Measurements from ENCODE around the gene ATXN10.

The ATXN10 gene

DNA sequence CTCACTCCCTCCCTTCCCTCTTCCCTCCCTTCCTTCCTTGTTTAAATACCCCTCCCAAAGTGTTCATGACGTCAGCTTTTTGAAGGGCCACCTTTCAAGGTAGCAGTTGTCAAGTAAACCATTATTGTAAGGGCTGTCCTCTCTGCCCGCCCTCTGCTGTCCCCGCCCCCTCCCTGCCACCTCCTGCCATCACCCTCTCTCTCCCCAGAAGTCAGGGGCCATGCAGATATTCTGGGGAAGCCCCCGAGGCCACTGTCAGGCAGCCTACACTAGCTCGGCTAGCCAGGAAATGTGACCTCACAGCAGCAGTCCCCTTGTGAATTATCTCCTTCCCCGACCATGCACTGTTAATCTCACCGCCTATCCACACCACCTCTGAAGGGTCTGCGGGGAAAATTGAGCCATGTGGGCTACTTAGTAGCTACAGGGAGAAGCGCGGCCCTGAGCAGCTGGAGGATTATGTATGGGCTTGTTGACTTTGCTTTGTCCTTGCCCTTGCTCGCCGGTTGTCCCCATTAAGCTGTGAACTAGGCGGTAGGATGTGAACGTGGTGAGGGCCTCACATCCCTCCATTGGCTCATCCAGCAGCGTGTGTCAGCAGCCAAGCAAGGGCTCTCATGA is 42.1 kb upstream of the ATXN10 start:
- Histone ChIP-seq H3K4me3 (no peak overlapping the region), H3K27ac (no peak overlapping the region)
- TF ChIP-seq, protein P1, sequence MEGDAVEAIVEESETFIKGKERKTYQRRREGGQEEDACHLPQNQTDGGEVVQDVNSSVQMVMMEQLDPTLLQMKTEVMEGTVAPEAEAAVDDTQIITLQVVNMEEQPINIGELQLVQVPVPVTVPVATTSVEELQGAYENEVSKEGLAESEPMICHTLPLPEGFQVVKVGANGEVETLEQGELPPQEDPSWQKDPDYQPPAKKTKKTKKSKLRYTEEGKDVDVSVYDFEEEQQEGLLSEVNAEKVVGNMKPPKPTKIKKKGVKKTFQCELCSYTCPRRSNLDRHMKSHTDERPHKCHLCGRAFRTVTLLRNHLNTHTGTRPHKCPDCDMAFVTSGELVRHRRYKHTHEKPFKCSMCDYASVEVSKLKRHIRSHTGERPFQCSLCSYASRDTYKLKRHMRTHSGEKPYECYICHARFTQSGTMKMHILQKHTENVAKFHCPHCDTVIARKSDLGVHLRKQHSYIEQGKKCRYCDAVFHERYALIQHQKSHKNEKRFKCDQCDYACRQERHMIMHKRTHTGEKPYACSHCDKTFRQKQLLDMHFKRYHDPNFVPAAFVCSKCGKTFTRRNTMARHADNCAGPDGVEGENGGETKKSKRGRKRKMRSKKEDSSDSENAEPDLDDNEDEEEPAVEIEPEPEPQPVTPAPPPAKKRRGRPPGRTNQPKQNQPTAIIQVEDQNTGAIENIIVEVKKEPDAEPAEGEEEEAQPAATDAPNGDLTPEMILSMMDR (IDR thresholded peaks at IDR 0.05): no peak
- DNase-seq (ENCODE audit: low spot score): no peak

DNA sequence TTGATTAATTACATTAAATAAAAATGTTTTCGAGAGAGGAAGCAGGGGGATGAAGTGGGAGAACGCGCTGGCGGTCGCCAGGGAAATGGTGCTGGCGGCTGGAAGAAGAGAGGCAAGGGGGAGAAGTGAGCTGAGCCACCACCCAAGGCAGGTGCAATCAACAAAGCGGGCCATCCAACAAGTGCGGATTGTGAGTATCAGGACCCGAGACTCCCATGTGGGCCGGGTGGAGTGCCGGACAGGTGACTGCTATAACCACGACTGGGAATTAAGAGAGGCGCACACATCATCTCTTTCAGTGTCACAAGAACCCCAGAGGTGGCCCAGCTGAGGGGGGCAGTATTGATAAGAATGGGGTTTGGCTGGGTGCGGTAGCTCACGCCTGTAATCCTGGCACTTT is 41.2 kb upstream of the ATXN10 start:
- Histone ChIP-seq H3K4me3 (no peak overlapping the region), H3K27ac (no peak overlapping the region)
- TF ChIP-seq, protein P1 (IDR thresholded peaks at IDR 0.05): no peak
- DNase-seq (ENCODE audit: low spot score): no peak

DNA sequence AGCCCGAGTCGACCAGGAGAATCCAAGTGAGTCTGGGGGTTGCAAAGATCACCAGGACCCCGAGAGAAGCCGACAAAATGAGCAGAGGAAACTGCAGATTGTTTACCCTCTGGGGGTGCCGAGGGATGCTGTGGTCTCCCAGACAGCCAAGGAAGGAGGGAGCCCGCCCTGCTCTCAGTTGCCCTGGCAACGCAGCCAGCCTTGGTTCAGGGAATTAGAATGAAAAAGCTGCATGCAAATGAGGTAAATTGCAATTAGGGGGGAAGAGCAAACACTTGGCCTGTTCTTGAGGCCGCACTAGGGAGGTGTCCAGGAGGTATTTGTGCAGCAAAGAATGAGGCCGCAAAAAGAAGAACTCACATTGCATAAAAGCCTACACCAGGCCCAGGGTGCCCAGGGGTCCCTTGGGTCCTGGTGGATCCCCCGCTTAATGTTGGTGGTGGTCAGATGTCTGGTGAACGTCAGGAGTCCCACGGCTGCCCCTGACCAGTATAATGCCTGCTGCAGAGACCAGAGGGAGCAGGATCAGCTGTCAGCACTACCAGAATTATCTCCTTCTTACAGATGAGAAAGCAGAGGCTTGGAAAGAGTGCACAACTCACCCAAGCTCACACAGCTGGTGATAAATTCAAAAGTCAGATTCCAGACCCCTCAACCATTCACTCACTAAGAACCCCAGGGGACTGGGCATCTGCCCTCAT is 40.3 kb upstream of the ATXN10 start:
- TF ChIP-seq, protein P1 (IDR thresholded peaks at IDR 0.05): no peak
- H3K27ac ChIP-seq: no peak overlapping the region
- no peak overlapping the region for H3K4me3 ChIP-seq
- no peak for DNase-seq (ENCODE audit: low spot score)

DNA sequence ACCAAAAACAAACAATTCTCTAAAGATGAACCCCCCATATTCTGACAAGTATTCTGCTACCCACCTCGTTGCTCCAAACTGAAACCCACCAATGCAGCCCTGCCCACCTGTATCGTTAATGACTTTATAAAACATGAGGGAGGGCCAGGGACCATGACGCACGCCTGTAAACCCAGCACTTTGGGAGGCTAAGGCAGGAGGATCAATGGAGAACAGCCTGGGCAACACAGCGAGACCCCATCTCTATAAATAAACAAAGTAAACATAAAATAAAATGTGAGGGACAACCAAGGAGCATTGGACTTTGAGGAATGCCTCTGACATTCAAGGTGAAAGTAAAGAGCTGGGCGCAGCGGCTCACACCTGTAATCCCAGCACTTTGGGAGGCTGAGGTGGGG is 39.8 kb upstream of the ATXN10 start:
- Histone ChIP-seq H3K4me3 (no peak overlapping the region), H3K27ac (no peak overlapping the region)
- TF ChIP-seq, protein P1 (IDR thresholded peaks at IDR 0.05): no peak
- DNase-seq (ENCODE audit: low spot score): no peak

DNA sequence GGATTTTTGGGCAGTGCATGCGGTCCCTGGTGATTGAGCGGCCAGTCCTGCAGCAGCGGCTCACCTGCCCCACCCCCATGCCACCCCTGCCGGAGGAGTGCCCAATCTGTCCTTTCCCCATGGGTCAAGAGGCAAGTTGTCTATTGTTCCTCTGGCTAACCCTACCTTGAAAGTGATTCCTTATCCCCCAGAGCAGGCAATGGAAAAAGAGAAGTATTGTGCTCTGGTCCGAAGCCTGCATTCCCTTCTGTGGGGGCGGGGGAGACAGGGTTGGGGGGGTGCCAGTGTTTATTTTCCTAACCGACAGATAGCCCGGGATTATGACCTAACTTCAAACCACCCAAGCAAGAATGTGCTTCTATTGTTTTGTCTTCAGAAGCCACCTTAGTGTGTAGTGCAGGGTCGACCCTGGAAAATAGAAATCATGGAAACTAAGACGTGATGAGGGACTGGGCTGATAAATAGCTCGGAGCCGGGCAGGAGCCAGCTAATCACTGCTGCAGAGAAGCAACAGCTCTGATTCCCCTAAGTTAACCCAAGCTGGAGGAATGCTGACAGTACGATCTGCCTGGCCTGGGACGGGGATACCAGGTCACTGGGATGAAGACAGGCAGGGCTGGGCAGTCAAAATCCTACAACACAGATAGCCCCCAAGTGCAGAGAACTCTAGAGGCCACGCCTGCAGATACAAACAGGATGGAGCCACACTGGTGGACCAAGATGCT is 38.7 kb upstream of the ATXN10 start:
- no peak for DNase-seq (ENCODE audit: low spot score)
- TF ChIP-seq, protein P1 (IDR thresholded peaks at IDR 0.05): no peak
- Histone ChIP-seq H3K27ac (no peak overlapping the region), H3K4me3 (no peak overlapping the region)

DNA sequence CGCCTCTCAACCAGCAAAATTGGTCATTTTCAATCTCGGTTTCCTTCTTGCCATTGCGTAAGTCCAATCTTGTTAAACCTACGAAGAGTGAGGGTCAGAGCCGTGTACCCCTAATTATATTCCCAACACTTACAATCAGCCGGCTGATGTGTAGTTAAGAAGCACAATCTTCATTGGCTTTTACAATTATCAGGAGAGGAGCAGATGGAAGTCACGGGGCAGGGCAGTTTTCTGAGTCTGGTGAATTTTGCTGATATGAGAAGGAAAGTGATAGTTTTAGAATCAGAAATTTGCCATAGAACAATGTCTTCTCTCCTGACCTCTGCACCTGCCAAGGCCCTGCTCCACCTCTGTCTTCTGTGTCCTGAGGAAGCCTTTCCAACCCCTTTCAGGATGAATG is 35.0 kb upstream of the ATXN10 start:
- DNase-seq (ENCODE audit: low spot score): no peak
- TF ChIP-seq, protein P1 (IDR thresholded peaks at IDR 0.05): no peak
- Histone ChIP-seq H3K4me3 (no peak overlapping the region), H3K27ac (no peak overlapping the region)
